Measurements from ENCODE around the gene NDST1.
A peak's percentile ranks its signal among the peaks of the same experiment; 100 is the strongest.

The NDST1 gene

GRCh38 chr5:150603491-150603890 is 95.6 kb downstream of the NDST1 start:
- TF ChIP-seq CTCF (conservative IDR thresholded peaks at IDR 0.05; ENCODE audit: low read depth, low read length) = no peak
- DNase-seq (ENCODE audit: low read depth) = no peak
- no peak overlapping the region for H3K4me3 ChIP-seq (ENCODE audit: low read depth, low read length)

- TF ChIP-seq CTCF (conservative IDR thresholded peaks at IDR 0.05; ENCODE audit: low read depth, low read length) = no peak
- no peak for DNase-seq (ENCODE audit: low read depth)
- H3K4me3 ChIP-seq (ENCODE audit: low read depth, low read length) = no peak overlapping the region
Measured at GRCh38 chr5:150604010-150604409, 96.1 kb downstream of the NDST1 start.

DNA sequence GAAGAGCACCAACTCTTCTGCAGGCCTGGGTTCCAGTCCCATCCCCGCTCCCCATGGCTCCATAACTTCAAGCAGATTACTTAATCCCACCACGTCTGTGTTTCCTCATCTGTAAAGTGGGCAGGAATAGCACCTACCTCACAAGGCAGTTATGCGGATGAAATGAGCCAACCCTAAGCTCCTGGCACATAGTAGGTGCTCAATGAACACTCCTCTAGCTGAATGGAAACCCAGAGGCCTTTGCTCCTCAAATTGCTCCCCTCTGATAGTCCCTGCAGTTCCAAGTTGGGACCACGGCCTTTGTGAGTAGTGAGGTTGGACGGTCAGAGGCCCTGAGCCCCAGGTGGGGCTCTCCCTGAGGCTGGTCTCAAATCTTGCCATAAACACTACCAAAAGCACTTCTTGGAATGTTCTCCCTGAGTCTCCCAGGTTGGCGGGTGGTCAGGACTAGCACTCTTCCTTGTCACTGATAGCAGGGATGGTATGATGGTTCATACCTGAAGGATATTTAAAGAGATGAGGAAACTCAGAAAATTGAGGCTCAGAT is 97.0 kb downstream of the NDST1 start:
- no peak for TF ChIP-seq CTCF (conservative IDR thresholded peaks at IDR 0.05; ENCODE audit: low read depth, low read length)
- DNase-seq (ENCODE audit: low read depth) = no peak
- no peak overlapping the region for H3K4me3 ChIP-seq (ENCODE audit: low read depth, low read length)

DNA sequence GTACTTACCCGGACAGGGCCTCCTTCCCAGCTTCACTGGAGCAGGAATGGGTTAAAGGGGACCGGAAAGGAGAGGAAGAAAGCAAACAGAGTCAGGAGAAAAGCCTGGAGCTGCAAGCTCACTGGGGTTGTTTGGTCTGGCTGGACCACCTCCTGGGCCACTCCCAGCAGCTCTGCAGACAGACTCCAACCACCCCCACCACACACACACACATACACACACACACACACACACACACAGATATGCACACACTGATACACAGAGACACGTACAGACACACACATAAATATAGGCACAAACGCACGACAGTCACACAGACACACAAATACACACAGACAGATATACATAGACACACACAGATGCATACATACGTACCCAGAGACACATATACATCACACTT is 97.6 kb downstream of the NDST1 start:
- no peak overlapping the region for H3K4me3 ChIP-seq (ENCODE audit: low read depth, low read length)
- DNase-seq (ENCODE audit: low read depth) = peak; percentile 76
- no peak for TF ChIP-seq CTCF (conservative IDR thresholded peaks at IDR 0.05; ENCODE audit: low read depth, low read length)

GRCh38 chr5:150606476-150606875 is 98.5 kb downstream of the NDST1 start:
- H3K4me3 ChIP-seq (ENCODE audit: low read depth, low read length) = no peak overlapping the region
- no peak for DNase-seq (ENCODE audit: low read depth)
- no peak for TF ChIP-seq CTCF (conservative IDR thresholded peaks at IDR 0.05; ENCODE audit: low read depth, low read length)

DNA sequence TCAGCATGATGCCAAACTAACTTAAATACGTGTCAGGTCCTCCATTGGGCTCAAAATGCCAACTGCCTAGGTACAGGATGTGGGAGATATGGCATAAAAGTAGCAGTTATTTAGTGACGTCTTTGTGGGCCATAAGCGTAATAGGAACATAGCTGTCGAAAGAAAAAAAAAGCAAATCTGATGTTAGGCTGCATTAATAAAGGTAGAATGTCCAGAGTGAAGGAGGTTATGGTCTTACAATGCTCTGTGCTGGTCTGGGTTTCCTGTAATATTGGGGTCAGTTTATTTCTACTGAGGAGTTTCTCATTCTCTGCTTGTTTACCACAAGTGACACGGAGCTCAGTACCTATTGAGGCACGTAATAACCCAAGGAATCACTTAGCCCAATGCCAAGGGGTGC is 99.2 kb downstream of the NDST1 start:
- DNase-seq (ENCODE audit: low read depth) = no peak
- no peak for TF ChIP-seq CTCF (conservative IDR thresholded peaks at IDR 0.05; ENCODE audit: low read depth, low read length)
- no peak overlapping the region for H3K4me3 ChIP-seq (ENCODE audit: low read depth, low read length)

All from choroid plexus epithelial cell (primary cell).